ENCODE measurements around the gene SLC8B1. TPM values are rescaled to one million over a fixed set of nuclear protein-coding genes. Genes with fewer than 3 reads are reported as not detected.
A peak's percentile ranks its signal among the peaks of the same experiment; 100 is the strongest.
"Not testable (repeated sequence)": the region's sequence is repeated elsewhere in the genome, so short reads cannot be mapped to it uniquely, and the experiment has no call there.

The SLC8B1 gene
- total RNA-seq, 1 experiment from 2014 or later = 8.6 TPM

DNA sequence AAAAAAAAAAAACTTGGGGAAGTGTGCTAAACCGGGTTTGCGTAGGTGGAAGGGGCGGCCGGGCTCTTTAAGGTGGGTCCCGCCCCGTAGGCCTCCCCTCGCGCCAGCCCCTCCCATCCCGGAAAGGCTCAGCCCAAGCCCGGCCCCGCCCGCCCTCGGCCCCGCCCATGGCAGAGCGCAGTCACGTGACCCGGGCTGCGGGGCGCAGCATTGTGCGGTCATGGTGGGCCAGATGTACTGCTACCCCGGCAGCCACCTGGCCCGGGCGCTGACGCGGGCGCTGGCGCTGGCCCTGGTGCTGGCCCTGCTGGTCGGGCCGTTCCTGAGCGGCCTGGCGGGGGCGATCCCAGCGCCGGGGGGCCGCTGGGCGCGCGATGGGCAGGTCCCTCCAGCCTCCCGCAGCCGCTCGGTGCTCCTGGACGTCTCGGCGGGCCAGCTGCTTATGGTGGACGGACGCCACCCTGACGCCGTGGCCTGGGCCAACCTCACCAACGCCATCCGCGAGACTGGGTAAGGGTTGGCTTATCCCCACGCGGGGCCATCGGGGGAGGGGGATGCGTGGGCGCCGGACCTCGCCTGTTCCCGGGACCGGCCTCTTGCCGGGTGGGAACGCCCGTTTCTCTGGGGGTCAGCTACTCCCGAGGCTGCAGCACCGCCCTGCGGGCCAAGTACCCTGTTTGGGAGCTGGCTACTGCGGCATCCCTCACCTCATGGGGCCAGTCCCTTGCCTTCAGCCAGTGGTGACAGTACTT is 23.6 kb upstream of the SLC8B1 start, which contains the start of gene PLBD2:
TSS of gene PLBD2 (plus strand) at position 207 of the 752 bp plus-strand sequence. CDS start at position 221, 14 bp downstream.
- DNase-seq (ENCODE audit: low read depth) = peak; percentile 89

DNA sequence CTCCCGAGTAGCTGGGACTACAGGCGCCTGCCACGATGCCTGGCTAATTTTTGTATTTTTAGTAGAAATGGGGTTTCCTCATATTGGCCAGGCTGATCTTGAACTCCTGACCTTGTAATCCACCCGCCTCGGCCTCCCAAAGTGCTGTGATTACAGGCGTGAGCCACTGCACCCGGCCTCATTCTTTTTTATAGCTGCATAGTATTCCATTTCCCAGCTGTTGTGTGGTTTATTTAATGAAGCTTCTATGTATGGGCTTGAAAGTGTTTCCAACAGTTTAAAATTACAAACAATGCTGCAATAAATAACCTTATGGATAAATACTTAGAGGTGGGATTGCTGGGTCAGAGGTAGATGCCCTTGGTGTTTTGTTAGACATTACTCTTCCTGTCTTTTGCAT is 19.3 kb upstream of the SLC8B1 start:
- not testable (repeated sequence) for DNase-seq (ENCODE audit: low read depth)

DNA sequence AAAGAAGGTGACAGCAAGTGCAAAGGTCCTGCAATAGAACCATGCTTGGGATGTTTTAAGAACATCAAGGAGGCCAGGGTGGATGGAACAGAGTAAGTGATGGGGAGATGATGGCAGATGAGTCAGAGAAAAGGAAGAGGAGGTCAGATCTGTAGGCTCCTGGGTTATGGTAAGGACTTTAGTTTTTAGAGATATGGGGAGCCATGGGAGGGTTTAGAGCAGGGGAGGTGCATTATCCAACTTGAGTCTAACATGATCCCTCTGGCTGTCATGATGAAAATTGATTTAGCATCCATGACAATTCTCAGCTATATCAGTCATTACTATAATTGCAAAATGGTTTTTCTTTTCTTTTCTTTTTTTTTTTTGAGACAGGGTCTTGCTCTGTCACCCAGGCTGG is 16.2 kb upstream of the SLC8B1 start:
- no peak for DNase-seq (ENCODE audit: low read depth)

DNA sequence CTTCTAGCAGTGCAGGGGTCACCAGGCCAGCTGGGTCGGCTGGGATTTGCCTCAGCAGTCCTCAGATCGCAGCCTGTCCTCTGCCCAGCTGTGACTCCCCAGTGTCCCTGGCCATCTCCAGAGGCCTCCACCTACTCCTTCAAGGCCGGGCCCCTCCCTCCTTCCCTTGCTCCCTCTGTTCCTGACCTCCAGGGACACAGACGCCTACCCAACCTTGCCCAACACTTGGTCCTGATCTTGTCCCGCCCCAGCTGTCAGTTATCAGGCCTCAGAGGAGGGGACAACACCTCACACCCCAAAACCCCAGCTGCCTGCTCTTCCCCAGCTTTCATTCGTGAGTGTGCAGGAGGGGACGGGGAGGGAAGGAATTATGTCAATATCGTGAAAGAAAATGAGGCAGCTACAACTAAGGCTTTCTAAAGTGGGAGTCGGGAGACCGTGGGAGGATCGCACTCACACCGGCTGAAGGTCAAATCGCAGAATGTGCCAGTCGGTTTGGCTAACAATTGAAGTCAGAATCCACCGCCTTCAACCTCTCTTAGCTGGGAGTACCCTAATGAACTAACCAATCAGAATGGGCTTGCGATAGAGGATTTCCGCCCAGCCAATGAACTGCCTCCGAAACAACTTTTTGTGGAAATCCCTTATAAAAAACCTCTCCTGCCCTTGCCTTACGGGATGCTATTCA is 14.1 kb upstream of the SLC8B1 start:
- no peak for DNase-seq (ENCODE audit: low read depth)

DNA sequence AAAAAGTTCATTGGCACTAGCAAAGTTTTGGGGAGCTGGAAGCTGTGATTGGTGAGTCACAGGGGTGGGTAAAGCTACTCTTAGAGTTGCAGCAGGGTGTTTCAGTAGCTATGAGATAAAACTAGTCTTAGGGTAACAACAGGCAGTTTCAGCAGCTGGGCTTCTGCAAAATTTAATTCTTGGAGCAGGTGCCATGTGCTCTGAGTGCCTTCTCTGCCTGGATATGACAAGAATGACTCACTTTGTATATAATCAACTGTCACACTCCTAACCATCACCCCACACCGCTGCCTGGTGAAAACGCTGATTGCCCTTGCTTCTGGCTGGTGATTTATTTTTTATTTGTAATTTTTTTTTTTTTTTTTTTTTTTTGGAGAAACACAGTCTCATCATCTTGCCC is 13.0 kb upstream of the SLC8B1 start:
- peak; percentile 31 for DNase-seq (ENCODE audit: low read depth)

DNA sequence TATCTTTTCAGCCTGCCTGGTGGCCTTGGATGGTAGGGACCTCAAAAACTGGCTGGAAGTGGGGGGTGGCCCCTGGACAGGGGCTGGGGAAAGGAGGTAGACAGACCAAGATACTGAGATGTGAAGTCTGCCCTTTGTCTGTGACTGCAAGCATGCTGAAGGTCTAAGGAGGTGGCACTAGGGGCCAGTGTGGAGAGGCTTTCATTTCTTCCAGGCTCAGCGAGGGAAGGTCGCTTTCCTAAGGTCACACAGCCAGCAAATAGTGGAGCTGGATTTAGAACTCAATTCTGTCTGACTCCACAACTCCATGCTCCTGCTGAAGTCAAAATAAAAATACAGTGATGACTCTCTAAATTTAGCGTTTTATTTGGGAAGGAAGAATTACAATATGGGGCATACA is 12.2 kb upstream of the SLC8B1 start:
- DNase-seq (ENCODE audit: low read depth) = no peak

DNA sequence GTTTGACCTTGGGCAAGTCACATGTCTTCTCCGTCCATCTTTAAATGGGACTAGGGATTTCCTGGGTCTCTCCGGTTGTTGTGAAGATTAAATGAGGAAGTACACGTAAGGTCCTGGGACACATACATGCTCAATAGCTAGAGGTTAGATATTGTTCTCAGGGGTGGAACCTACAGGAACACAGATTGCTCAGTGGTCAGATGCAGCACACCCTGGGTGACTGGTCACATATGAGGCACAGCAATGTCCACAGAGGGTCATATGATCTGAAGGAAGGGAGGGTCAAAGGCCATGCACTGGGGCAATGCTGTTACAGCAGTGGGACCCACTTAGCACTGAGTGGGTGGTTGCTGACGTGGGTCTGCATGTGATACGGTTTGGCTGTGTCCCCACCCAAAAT is 11.4 kb upstream of the SLC8B1 start:
- DNase-seq (ENCODE audit: low read depth) = no peak

DNA sequence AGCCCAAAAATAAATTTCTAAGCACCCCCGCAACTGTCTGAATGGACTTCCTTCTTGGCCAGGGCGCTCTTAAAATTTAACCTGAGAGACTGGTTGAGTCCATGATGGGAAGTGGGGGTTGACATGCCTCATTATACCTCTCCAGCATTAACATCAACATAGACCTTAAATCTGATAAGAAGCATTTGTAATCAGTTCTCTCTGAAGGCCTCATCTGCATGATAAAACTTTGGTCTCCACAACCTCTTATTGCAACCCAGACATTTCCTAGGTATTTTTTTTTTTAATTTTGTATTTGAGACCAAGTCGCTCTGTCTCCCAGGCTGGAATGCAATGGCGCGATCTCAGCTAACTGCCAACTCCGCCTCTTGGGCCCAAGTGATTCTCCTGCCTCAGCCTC is 10.4 kb upstream of the SLC8B1 start:
- DNase-seq (ENCODE audit: low read depth) = no peak

DNA sequence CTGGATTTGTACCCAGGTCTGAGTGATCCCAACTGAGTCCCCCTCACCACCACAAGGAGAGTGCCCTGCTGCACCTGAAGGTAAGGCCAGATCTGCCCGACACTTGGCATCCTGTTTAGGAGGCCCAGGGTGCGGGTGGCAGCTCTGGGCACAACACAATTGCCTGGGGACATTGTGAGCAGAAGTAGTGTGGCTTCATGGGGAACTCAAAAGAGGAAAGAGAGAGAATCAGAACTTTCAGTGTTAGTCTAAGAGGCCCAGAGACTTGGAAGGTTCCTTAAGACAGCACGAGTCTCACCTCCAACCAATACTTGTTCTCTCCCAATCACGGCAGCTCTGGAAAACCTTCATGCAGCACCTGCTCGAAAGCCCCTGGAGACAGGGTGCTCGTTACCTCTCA is 6.6 kb upstream of the SLC8B1 start:
- no peak for DNase-seq (ENCODE audit: low read depth)

DNA sequence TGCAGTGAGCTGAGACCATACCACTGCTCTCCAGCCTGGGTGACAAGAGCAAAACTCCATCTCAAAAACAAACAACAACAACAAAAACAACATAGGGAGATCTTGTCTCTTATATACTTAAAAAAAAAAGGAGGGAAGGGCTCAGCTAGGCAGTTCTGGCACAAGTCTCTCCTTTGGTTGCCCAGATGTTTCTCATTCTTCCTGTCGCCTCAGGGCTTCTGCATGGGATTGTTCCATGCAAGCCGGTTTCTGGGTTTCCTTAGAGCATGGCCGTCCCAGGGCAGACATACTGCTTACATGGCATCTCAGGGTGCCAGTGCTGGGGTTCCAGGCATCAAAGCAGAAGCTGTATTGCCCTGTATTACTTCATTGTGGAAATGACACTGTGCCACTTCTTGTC is 5.2 kb upstream of the SLC8B1 start:
- DNase-seq (ENCODE audit: low read depth) = no peak

DNA sequence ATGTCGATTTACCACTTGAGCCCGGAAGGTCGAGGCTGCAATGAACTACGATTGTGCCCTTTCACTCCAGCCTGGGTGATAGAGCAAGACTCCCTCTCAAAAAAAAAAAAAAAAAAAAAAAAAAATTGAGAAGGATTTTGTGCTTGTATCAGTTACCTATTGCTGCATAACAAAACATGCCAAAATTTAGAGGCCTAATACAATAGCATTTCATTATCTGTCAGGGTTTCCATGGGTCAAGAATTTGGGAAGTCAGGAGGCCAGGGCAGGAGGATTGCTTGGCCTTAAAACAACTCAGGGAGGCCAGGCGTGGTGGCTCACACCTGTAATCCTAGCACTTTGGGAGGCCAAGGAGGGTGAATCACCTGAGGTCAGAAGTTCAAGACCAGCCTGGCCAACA is 4.6 kb upstream of the SLC8B1 start:
- no peak for DNase-seq (ENCODE audit: low read depth)

DNA sequence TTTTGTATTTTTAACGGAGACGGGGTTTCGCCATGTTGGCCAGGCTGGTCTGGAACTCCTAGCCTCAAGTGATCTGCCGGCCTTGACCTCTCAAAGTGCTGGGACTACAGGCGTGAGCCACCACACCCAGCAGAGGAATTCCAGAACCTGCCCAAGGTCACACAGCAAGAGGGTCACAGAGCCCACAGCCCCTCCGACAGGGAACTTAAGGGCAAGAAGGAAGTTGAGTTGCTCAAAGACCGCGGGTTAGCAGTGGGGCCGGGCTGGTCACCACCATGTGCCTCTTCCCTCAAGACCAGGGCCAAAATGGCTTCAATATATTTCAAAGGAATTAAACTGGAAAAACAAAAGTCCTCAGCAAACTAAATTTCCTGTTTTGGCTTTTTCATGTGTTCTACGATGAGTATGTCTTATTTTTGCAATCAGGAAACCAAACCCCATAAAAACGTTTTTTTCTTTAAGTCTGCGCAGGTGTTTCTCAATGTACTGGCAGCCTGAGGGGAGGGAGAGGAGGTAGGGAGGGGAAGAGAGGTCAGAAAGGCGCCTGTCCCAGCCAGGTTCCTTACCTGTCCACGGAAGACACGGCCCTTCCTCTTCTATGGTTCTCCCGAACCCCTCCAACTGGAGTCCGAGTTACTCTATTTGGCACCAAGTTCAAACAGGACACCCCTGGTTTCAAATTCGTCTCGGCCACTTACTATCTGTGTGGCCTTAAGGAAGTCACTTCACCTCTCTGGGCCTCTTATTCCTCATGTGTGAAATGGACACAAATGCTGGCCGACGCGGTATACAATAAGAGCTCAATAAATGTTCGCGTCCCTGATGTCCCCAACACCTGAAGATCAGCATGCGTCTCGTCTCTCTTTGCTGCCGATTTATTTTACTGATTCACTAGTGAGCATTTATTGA is 778 bp downstream of the SLC8B1 start:
- no peak for DNase-seq (ENCODE audit: low read depth)

DNA sequence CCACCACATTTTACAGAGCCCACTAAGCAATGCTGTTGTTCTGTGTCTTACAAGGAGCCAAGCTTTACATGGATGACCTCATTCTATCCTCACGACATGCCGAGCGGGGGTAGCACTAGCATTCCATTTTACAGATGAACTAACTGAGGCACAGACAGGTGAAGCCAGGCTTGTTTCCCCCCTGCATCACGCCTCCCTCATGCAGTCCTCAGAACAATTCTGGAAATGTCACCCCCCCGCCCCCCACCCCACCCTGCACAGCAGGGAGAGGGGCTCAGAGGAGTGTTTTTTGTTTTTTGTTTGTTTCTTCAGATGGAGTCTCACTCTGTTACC is 1.5 kb downstream of the SLC8B1 start:
- no peak for DNase-seq (ENCODE audit: low read depth)

DNA sequence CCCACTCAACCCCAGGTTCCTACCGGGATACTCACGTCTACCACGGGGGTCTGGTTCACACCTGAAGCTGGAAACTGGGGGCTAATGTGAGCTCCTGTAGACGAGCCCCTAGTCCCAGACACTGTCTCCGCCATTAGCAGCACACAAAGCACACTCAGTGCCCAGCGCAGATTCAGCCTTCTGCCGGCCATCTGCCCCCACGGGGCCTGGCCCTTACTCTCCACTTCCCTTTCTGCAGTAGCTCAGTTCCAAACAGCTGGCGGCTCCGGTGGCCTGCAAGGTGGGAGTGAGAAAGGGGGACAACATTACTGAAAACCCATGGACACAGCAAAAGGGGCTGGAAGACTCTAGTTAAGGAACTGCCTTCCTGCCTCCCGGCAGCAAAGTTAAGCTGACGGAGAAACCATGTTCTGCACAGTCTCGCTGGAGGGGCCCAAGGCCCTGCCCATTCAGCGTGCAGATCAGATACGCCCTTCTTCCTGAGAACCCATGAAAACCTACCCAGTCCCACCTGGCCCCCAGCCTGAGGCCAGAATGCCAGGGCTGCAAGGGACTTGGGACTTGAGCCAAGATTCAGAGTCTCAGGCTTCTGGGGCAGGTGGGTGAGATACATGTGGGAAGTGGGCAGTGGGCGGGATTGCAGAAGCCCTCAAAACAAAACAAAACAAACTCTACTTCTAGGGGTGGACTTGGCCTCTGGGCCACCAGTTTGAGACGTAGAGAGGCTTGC is 2.1 kb downstream of the SLC8B1 start:
- DNase-seq (ENCODE audit: low read depth) = no peak

DNA sequence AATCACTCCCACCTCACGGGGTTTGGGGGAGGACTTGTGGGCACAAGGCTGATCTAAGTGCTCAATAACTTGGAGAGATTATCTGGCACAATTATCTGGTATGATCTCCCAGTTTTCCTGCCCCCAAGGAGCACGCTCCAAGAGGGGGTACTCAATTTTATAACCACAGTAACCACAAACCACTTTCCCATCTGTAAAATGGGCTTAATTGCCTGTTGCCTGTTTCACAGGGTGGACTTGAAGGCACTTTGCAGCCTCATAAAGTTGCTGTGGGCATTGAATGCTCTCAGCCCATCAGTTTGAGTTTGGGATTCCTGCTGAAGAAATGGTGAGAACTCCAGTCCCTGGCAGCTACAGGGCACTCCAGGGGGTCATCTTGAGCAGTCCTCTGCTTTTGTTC is 4.4 kb downstream of the SLC8B1 start:
- DNase-seq (ENCODE audit: low read depth) = no peak

DNA sequence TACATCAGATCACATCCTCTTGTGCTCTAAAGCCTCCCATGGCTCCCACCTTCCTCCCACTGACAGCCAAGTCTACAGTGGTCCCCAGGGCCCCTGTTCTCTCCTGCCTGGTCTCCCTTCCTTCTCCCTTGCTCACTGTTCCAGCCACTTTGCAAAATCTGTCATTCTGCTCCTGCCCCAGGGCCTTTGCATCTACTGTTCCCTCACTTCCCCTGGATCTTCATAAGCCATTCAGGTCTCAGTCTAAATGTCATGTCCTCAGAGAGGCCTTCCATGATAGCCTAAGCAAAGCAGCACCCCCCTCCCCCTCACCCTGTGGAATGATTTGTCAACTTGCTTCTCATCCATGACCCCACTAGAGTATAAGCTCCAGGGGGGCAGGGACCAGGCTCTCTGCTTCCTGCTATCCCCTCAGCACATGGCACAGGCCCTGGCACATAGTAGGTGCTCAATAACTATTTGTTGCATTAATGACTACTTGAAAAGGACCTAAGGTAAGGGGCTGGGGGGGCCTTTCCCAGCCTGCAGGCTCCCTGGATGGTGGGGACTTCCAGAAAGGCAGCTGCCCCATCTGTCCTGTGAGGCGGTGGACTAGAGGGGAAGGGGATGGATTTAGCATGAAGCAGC is 5.0 kb downstream of the SLC8B1 start:
- DNase-seq (ENCODE audit: low read depth) = no peak

DNA sequence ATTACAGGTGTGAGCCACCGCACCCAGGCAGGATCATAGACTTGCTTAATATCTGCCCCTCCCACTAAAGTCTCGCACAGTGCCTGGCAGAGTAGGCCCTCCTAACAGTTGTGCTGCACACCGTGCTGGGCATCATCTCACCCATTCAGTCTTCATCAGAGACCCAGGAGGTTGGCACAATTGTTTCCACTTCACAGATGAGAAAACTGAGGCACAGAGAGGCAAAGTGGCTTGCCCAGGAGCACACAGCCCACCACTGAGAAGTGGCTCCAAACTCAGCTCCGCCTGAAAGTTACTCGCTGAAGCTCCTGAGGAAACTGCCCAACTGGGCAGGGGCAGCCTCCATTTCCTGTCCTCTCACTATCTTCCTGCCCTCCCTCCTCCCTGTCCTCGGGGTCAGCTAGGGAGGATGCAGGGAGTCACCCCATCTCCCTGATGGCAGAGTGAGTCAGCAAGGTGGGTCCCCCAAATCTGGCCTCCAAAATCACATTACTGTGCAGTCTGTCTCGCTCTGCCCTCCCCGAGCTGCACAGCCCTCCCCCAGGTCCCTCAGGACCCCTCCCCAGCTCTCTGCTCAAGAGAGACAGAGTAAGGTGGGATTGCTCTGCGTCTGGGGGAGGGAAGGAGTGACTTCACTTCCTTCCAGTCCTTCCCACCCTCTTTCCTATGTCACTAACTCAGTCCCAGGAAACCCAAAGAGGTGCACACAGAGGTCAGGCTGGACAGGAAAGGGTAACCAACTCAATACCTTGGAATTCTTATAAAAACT is 5.7 kb downstream of the SLC8B1 start:
- DNase-seq (ENCODE audit: low read depth) = peak; percentile 14

DNA sequence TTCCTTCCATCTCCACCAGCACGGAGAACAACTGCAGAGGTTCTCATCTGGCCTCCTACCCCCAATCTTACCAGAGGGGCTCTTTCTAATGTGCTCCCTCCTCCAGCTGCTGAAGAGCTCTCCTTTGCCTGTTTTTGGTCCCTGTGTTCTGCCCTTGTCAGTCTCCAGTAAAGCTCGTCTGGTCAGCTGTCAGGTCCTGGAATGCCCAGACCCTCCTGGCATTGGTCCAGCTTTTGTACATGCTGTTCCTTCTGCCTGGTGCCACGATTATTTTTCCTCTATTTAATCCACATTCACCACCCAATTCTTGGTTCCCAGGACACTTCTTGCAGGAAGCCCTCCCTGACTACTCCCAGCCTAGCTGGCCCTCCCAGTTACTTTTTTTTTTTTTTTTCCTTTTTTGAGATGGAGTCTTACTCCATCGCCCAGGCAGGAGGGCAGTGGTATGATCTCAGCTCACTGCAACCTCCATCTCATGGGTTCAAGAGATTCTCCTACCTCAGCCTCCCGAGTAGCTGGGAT is 6.5 kb downstream of the SLC8B1 start:
- DNase-seq (ENCODE audit: low read depth) = no peak

DNA sequence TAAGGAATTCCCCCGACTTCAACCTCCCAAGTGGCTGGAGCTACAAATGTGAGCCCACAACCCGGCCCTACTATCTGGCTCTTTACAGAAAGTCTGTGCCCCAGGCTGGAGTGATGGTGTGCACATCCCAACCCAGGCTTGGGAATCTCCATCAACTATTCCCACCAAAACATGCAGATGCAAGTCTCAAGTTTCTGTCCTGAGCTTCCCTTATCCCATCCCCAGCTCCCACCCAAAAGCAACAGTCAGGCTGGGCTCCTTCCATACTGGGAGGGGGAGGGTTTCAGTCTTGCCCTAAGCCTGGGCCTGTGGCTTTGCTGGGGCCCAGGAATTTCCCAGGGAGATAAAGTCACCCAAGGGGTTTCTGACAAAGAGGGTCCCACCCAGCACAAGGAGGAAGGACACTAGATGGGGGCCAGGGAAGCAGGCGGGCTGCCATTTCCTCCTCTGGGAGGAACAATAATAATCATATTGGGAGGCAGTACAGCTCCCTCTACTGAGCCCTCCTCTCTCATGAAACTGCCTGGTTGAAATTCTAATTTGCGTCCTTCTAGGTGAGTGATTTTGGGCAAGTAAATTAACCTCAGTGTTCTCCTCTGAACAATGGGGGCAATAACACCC is 8.0 kb downstream of the SLC8B1 start:
- no peak for DNase-seq (ENCODE audit: low read depth)

DNA sequence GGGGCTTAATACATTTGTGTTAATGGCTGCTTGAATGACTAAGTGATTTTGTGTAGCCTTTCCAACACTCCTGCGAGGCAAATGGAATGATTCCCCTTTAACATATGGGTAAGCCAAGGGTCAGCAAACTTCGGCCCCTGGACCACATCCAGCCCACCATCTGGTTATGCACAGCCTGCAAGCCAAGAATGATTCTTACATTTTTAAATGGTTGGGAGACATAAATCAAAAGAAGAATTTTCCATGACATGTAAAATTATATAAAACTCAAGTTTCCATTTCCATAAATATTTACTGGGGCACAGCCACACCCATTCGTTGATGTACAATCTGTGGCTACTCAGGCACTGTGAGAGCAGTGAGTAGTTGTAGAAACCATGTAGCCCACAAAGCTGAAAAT is 9.0 kb downstream of the SLC8B1 start:
- peak; percentile 51 for DNase-seq (ENCODE audit: low read depth)
